ENCODE data around the gene JAM3. TPM values are rescaled to one million over a fixed set of nuclear protein-coding genes. Genes with fewer than 3 reads are reported as not detected.

JAM3 gene
- total RNA-seq (ENCODE audit: insufficient read depth, low replicate concordance), result 156 TPM

GRCh38 chr11:134068829-134069425 is at the start of gene JAM3:
Gene JAM3 (plus strand): TSS chr11:134069072. CDS start chr11:134069084, 12 bp downstream.
- peak; percentile 95 for DNase-seq (ENCODE audit: low spot score)

- DNase-seq (ENCODE audit: low spot score), result no peak
Observed at GRCh38 chr11:134019500-134019899, 49.4 kb upstream of the JAM3 start.

DNA sequence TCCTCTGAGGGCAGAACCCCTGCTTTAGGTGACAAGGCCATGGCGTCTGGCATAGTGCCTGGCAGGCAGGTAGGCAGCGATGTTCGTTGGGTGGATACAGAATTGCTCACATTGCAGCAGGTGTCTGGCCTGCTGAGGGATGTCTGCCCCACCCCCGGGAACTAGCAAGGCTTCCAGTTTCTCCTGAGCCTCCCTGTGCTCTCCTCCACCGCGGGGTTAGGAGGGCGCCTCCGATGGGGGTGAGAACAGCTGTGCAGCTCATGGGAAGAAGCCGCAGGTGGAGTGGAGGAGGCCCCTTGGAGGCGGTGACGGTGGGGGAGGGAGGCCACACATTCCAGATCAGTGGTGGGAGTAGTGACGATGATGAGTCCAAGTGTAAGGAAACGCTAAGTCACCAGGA is 48.3 kb upstream of the JAM3 start:
- DNase-seq (ENCODE audit: low spot score), result no peak

- no peak for DNase-seq (ENCODE audit: low spot score)
Observed at GRCh38 chr11:134021326-134021725, 47.5 kb upstream of the JAM3 start.

DNA sequence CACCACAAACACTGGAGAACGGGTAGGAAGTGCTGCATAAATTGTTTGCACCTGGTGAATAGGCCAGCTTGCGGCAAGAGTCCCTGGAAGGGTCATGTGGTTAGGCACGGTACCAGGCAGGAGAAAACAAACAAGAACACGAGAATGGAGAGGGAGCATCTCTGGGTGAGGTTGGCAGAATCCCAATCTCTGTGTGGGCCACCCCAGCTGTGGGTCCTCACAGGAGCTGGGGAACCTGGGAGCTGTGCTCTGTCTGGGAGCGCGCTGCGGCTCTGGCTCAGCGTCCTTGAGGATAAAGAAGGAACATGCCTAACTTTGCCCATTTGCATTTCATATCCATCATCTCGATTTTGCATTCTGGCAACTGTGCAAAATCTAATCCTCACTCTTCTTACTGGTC is 46.1 kb upstream of the JAM3 start:
- DNase-seq (ENCODE audit: low spot score), result no peak

DNA sequence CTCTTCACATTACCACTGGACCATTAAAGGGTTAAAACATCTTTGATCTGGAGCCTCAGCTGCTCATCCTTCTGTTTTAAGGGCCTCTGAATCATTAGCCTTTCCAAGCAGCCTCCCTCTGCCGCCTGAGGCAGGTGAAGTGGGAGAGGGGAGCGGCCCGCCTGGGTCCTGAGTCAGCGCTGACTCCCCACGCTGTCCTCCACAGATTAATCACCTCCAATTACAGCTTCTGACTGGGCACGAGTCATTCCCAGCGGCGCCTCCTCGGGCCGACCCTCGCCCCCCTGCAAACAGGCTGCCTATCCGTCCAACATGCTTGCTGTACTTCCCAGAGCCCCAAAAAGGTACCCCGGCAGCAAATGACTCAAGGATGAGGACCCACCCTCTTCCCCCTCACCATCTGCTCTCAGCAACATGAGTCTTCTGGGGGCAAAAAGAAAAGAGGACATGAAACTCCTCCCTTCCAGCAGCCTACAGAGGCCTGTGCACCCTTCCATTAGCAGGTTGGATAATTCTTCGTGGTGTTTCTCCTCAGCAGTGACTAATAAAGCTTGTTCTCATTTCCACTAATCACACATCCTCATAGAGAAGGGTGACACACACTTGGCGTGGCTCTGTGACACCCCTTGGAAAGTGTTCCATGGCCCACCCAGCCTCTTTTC is 44.3 kb upstream of the JAM3 start:
- no peak for DNase-seq (ENCODE audit: low spot score)

DNA sequence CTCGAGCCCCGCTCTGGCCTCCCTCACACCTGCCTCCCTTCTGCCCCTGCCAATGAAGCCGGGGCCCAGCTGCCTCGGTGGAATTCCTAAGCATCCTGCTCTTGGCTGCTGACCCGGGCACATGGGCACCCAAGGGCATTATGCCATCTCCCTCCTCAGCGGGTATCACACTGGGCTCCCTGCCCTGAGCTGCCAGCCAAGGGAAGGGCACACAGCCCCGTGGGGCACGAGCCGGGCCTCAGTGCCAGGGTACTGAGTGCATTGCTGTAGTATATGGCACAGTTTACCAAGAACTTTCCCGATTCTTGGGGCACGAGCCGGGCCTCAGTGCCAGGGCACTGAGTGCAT is 43.8 kb upstream of the JAM3 start:
- DNase-seq (ENCODE audit: low spot score), result no peak

DNA sequence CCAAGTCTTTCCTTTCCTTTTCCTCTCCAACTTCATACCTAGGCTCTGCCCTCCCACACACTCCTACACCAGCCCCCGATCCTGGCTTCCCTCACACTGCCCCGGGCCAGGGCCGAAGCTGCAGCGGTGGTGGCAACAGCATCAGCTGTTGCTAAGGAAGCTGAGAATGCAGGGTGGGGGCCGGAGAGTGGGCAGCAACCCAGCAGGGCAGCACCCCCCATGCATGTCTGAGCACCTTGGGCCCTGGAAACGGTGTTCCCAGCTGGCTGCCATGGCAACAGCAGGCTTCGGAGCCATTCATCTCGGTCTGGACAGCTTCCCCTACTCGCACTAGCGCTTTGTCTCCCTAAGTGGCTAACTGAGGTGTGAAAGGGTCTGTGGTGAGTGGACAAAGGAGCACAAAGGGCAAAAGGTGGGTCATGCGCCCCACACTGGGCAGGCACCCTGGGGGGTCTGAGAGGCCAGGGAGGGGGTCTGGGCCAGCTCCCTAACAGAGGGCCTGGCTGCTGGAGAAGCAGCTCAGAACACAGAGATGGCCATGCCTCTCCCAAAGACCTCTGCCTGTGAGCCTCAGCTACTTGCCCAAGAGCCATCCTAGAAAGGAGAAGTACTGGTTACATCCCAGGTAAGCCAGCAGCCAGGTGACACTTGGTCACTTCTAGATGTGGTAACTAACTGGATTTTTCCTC is 42.1 kb upstream of the JAM3 start:
- DNase-seq (ENCODE audit: low spot score), result no peak

- DNase-seq (ENCODE audit: low spot score), result no peak
Observed at GRCh38 chr11:134027671-134028070, 41.2 kb upstream of the JAM3 start.

GRCh38 chr11:134028368-134028920 is 40.4 kb upstream of the JAM3 start:
- DNase-seq (ENCODE audit: low spot score), result no peak

GRCh38 chr11:134030853-134031252 is 38.0 kb upstream of the JAM3 start:
- DNase-seq (ENCODE audit: low spot score), result no peak

- no peak for DNase-seq (ENCODE audit: low spot score)
Observed at GRCh38 chr11:134032043-134032442, 36.8 kb upstream of the JAM3 start.

DNA sequence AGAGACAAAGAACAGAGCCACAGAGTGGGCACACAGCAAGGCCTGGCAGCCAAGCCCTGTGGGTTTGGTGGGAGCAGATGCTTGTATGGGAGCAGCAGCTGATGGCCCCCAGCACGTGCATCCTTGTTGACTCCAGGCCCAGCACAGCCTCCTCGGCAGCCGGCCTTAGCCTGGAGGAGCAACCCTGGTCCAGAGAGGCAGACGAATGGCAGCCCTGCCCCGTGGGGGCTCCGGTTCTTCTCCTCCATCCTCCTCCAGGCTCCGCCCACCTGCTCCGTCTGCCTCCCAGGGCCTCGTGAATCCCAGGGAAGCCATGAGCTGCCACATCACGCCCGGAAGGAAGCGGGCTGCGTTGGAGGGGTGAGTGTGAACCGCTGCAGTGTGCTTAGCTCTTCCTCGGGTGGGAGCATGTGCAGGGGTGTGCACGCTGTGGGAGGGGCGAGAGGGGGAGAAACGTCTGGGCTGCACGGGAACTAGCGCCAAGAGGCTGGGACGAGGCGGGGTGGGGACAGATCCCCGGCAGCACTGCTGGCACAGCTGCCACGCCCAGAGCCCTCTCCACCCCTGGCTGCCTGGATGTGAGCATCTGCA is 36.3 kb upstream of the JAM3 start:
- peak; percentile 50 for DNase-seq (ENCODE audit: low spot score)

GRCh38 chr11:134033276-134033675 is 35.6 kb upstream of the JAM3 start:
- DNase-seq (ENCODE audit: low spot score), result no peak

DNA sequence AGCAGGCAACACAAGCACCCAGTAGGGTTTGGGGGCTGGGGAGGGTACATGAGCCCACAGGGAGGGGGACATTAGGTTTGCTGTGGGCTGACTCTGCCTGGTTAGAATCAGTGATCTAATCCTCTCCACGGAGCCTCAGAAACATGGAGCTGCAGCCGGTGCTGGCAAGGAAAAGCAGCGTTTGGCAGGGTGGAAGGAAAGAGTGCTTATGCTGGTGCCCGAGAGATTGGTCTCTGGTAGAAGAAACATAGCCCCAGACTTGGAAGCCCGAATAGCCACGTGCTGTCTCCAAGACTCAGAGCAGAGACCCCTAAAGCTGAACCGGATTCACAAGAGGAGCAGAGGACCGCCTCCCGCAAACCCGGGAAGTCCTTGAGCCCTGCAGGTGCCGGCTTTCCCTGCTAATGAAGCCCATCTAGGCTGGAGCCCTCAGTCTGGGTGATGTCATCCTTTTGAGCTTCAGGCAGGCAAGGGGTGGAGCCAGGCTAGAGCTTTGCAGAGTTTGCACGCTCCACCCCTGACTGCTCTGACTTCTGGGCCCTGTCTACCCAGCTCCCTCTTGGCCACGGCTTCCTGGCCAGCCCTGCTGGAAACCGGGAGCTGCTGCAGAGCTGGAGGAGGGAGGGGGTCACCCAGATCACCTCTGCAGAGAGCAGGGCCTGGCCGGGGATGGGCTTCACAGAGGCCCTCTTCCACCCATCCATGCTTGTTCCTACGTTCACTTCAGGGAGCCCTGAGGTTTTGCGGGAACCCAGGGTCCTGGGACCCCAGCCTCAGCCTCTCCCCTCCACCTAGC is 35.0 kb upstream of the JAM3 start:
- DNase-seq (ENCODE audit: low spot score), result peak; percentile 98

GRCh38 chr11:134034496-134035381 is 34.1 kb upstream of the JAM3 start:
- DNase-seq (ENCODE audit: low spot score), result peak; percentile 53

GRCh38 chr11:134036492-134037045 is 32.3 kb upstream of the JAM3 start:
- DNase-seq (ENCODE audit: low spot score), result no peak

DNA sequence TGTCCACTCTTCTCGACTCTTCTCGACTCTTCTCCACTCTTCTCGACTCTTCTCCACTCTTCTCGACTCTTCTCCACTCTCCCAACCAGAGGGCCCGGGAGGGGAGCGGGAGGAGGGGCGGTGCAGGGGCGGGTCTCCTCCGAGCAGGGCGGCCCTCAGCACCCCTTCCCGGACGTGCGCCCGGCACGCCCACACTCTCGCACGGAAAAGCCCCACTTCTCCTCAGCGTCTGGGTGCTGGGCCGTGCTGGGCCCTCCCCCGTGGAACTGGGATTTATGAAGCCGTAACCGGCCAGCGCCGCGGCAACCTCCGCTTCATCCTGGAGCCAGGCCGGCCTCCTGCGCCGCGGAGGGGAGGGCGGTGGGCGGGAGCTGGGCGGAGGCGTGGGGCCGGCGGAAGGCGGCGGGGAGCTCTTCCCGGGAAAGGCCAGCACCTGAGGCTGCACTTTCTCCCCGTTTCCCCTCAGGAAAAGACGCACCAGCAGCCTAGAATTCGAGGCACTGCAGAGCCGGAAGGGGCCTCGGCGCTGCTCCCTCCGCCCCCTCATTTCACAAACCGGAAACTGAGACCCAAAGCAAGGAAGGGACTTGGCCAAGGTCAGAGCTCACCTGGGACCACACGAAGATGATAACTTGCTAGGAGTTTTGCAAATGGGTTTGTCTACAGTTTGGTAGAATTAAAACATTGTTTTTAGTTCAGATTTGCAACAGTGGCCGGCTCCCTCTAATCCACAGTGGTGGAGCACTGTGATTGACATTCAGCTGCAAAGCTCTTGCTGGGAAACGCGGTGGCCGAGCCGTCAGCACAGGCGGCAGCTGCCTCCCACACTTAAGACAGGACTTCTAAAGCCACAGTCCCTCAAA is 31.6 kb upstream of the JAM3 start:
- peak; percentile 97 for DNase-seq (ENCODE audit: low spot score)

GRCh38 chr11:134038897-134039470 is 29.9 kb upstream of the JAM3 start:
- peak; percentile 98 for DNase-seq (ENCODE audit: low spot score)

Data from umbilical cord (tissue), 2 donors.